Endothelial cell of umbilical vein (primary cell): ENCODE data around the gene ADAM30. TPM values are rescaled to one million over a fixed set of nuclear protein-coding genes. Genes with fewer than 3 reads are reported as not detected.

ENCODE experiments used
- BruUV-seq: library from RNA; stranded (reverse); fragments of 400-500 nt; replicated peaks from 2 replicates; lab custom pipeline; 2021; lab: Mats Ljungman, UMichigan
- CTCF ChIA-PET: fragments of 300-600, 350-600 bp; sonication (Branson Sonifier 250); formaldehyde crosslinking; loops from one replicate; lab custom pipeline; 2021; ENCODE audit warnings: antibody characterized with exemption, inconsistent platforms; lab: Charles Lee
- POLR2A ChIA-PET: fragments of 300-600, 350-600 bp; sonication (Branson Sonifier 250); formaldehyde crosslinking; loops from one replicate; lab custom pipeline; 2021; ENCODE audit warnings: antibody characterized with exemption, inconsistent platforms; lab: Charles Lee
- DNase-seq: peaks from one replicate; pipeline ENCODE4 v3.0.0-alpha.2; 2011; ENCODE audit warnings: low read depth, low spot score
- FAIRE-seq: peaks from 2 replicates; lab custom pipeline; 2011; peaks lifted over from hg19 to GRCh38; lab: Jason Lieb, UNC
- H2AFZ ChIP-seq: 2 replicates; pipeline ENCODE4 v1.6.0; 2012; ENCODE audit warnings: low read depth, low read length, control low read depth, inconsistent platforms
- H3K27ac ChIP-seq: 2 replicates; pipeline ENCODE4 v1.5.1; 2011; ENCODE audit warnings: low read depth, mild to moderate bottlenecking, control low read depth, low read length, moderate library complexity; ENCODE audit not compliant: insufficient read depth
- H3K27me3 ChIP-seq, 2 experiments: 2 replicates each; pipeline versions ENCODE4 v1.6.0 to v1.6.1; 2011; ENCODE audit warnings: low read length in 2 of 2, mixed read lengths in 1 of 2; ENCODE audit not compliant: control insufficient read depth in 2 of 2, insufficient read depth in 2 of 2
- H3K36me3 ChIP-seq, 2 experiments: 2 replicates in 1 of 2; 3 replicates in 1 of 2; pipeline ENCODE4 v1.5.1; 2011; ENCODE audit warnings: low read length in 2 of 2, mild to moderate bottlenecking in 1 of 2, moderate library complexity in 1 of 2; ENCODE audit not compliant: control insufficient read depth in 2 of 2, insufficient read depth in 2 of 2; ENCODE audit errors: extremely low read depth in 1 of 2
- H3K4me1 ChIP-seq: 3 replicates; pipeline ENCODE4 v1.5.1; 2011; ENCODE audit warnings: mild to moderate bottlenecking, low read length; ENCODE audit not compliant: control insufficient read depth, insufficient read depth; ENCODE audit errors: extremely low read depth
- H3K4me2 ChIP-seq: 2 replicates; pipeline ENCODE4 v1.6.1; 2011; ENCODE audit warnings: low read length, control low read depth, mixed read lengths; ENCODE audit not compliant: insufficient read depth
- H3K4me3 ChIP-seq, 3 experiments: fragments of 200-600 bp in 1 of 3; sonication (generic), shearing (Covaris generic) in 1 of 3; replicated peaks in 1 of 3; 2 replicates each; pipeline ENCODE4 v1.5.1; 2011 to 2016; ENCODE audit warnings: control low read depth in 3 of 3, low read length in 3 of 3, mild to moderate bottlenecking in 2 of 3, inconsistent platforms in 1 of 3, low read depth in 1 of 3, moderate library complexity in 1 of 3; ENCODE audit not compliant: insufficient read depth in 1 of 3
- H3K79me2 ChIP-seq: 2 replicates; pipeline ENCODE4 v1.6.0; 2012; ENCODE audit warnings: low read length, inconsistent platforms; ENCODE audit not compliant: control insufficient read depth, insufficient read depth
- H3K9ac ChIP-seq: replicated peaks from 2 replicates; pipeline ENCODE3; 2011; ENCODE audit warnings: low read length, control low read depth; ENCODE audit not compliant: insufficient read depth; ENCODE audit errors: extremely low read depth
- H3K9me1 ChIP-seq: replicated peaks from 3 replicates; pipeline ENCODE4 v1.6.0; 2011; ENCODE audit warnings: mild to moderate bottlenecking, low read length; ENCODE audit not compliant: control insufficient read depth, insufficient read depth; ENCODE audit errors: extremely low read depth
- H3K9me3 ChIP-seq: replicated peaks from 2 replicates; pipeline ENCODE4 v1.5.1; 2012; ENCODE audit warnings: low read length, inconsistent platforms; ENCODE audit not compliant: control insufficient read depth, insufficient read depth
- H4K20me1 ChIP-seq: replicated peaks from 2 replicates; pipeline ENCODE3; 2011; ENCODE audit warnings: mild to moderate bottlenecking, low read length; ENCODE audit not compliant: control insufficient read depth, insufficient read depth; ENCODE audit errors: extremely low read depth
- CTCF ChIP-seq, 2 donors: IDR thresholded peaks; 1 replicate in 1 of 2; 2 replicates in 1 of 2; pipeline ENCODE4 v1.5.1; 2011; ENCODE audit warnings: low read length in 2 of 2, mild to moderate bottlenecking in 2 of 2, moderate library complexity in 2 of 2, control low read depth in 1 of 2, inconsistent platforms in 1 of 2, low read depth in 1 of 2; ENCODE audit not compliant: insufficient read depth in 1 of 2; ENCODE audit errors: extremely low read depth in 1 of 2
- EZH2 ChIP-seq: IDR thresholded peaks from 2 replicates; pipeline ENCODE4 v1.6.1; 2012; ENCODE audit warnings: borderline replicate concordance, low read depth, mild to moderate bottlenecking, moderate library complexity, low read length, inconsistent platforms; ENCODE audit not compliant: severe bottlenecking
- FOS ChIP-seq: IDR thresholded peaks from 2 replicates; pipeline ENCODE4 v1.6.1; 2011; ENCODE audit warnings: mild to moderate bottlenecking, low read length, moderate library complexity, borderline replicate concordance; ENCODE audit not compliant: insufficient read depth
- GATA2 ChIP-seq: IDR thresholded peaks from 2 replicates; pipeline ENCODE4 v1.7.0; 2011; ENCODE audit warnings: low read depth, mild to moderate bottlenecking, moderate library complexity, mixed read lengths, low read length; ENCODE audit not compliant: insufficient read length, insufficient read depth
- JUN ChIP-seq: IDR thresholded peaks from 2 replicates; pipeline ENCODE4 v1.6.1; 2011; ENCODE audit warnings: borderline replicate concordance, low read depth; ENCODE audit not compliant: insufficient read length, insufficient read depth
- MAX ChIP-seq: IDR thresholded peaks from 2 replicates; pipeline ENCODE4 v1.6.1; 2011; ENCODE audit not compliant: insufficient read depth, insufficient read length
- MYC ChIP-seq: IDR thresholded peaks from one replicate; pipeline ENCODE4 v1.6.1; 2011; ENCODE audit warnings: mild to moderate bottlenecking, low read depth, low read length
- POLR2A ChIP-seq: IDR thresholded peaks from 2 replicates; pipeline ENCODE4 v1.6.1; 2012; ENCODE audit warnings: low read depth, mild to moderate bottlenecking, control low read depth, low read length
- POLR2AphosphoS5 ChIP-seq: IDR thresholded peaks from 2 replicates; pipeline ENCODE4 v1.6.1; 2012; ENCODE audit warnings: low read depth, mild to moderate bottlenecking, control low read depth, low read length, moderate library complexity; ENCODE audit not compliant: insufficient read depth
- dilution Hi-C: fragments of 300-500 bp; cut with MboI; formaldehyde crosslinking; loops from one replicate; pipeline ENCODE4 v1.15.0; 2019; ENCODE audit warnings: low sequenced_read_pairs; ENCODE audit not compliant: extremely low pct_ligation_motif_present
- intact Hi-C: fragments of 100-400 bp; cut with micrococcal nuclease; formaldehyde crosslinking; loops from one replicate; pipeline ENCODE4 v1.10.0; 2022
- polyA plus RNA-seq, 4 experiments: library from polyadenylated mRNA; depleted of rRNA in 3 of 4; stranded (reverse) in 3 of 4; unstranded in 1 of 4; fragments of >200 nt; gene quantifications; 2 replicates each; pipeline versions ENCODE4 v1.2.1 to v1.2.3, GENCODE V29; 2011 to 2012; ENCODE audit warnings: missing spikeins in 1 of 4
- total RNA-seq: library from RNA; stranded (reverse); gene quantifications from 2 replicates; pipeline ENCODE4 v1.2.3, GENCODE V29; 2021

Gene ADAM30
- total and polyA plus RNA-seq, 2 donors (not counting 3 experiments of a cell fraction or from before 2014, with no cell fraction given): not detected

GRCh38 chr1:119929643-119930315 is 33.5 kb upstream of the ADAM30 start:
- dilution Hi-C loops: no loop called here
- POLR2A ChIA-PET: no interaction called here

More at GRCh38 chr1:119929643-119930315, 33.5 kb upstream of the ADAM30 start:
- Histone ChIP-seq H3K36me3 (peaks cover 0 to 5% of the 10 kb centered on the region in 2 experiments), H3K9me1 (no peaks in the 10 kb centered on the region), H3K79me2 (no peaks in the 10 kb centered on the region), H3K9ac (no peak overlapping the region), H3K27me3 (no peaks in the 10 kb centered on the region), H3K4me2 (no peak overlapping the region), H4K20me1 (no peaks in the 10 kb centered on the region), H3K4me1 (no peaks in the 10 kb centered on the region), H3K9me3 (no peaks in the 10 kb centered on the region), H2AFZ (no peak overlapping the region), H3K4me3 (no peak overlapping the region), H3K27ac (no peak overlapping the region)
- CTCF ChIA-PET: interaction anchor here (1.0 kb wide), 1 partner anchor 19 kb away, joined by 3 read pairs; no protein-coding TSS in a partner anchor
- intact Hi-C loops: no loop called here
- DNase-seq: no peak
- TF ChIP-seq CTCF (IDR thresholded peaks at IDR 0.05; ENCODE audit: extremely low read depth in 1 of 2, insufficient read depth in 1 of 2, low read depth in 1 of 2, low read length in 2 of 2) (no peak), MYC (no peak), GATA2 (no peak), POLR2A (no peak), MAX (no peak), POLR2AphosphoS5 (no peak), EZH2 (no peak), JUN (no peak), FOS (no peak)
- FAIRE-seq: no peak
- BruUV-seq: no TSS peak
